Myocyte (in vitro differentiated cells): ENCODE measurements around the gene SYCN. TPM values are rescaled to one million over a fixed set of nuclear protein-coding genes. Genes with fewer than 3 reads are reported as not detected.

ENCODE experiments used
- DNase-seq: peaks from one replicate; pipeline ENCODE4 v3.0.0-alpha.2; 2012; ENCODE audit warnings: low read depth
- total RNA-seq: library from RNA; depleted of rRNA; stranded (reverse); fragments of >200 nt; gene quantifications from 2 replicates; pipeline ENCODE4 v1.2.3, GENCODE V29; 2014

The SYCN gene
- total RNA-seq, 1 donor from 2014 or later = not detected

DNA sequence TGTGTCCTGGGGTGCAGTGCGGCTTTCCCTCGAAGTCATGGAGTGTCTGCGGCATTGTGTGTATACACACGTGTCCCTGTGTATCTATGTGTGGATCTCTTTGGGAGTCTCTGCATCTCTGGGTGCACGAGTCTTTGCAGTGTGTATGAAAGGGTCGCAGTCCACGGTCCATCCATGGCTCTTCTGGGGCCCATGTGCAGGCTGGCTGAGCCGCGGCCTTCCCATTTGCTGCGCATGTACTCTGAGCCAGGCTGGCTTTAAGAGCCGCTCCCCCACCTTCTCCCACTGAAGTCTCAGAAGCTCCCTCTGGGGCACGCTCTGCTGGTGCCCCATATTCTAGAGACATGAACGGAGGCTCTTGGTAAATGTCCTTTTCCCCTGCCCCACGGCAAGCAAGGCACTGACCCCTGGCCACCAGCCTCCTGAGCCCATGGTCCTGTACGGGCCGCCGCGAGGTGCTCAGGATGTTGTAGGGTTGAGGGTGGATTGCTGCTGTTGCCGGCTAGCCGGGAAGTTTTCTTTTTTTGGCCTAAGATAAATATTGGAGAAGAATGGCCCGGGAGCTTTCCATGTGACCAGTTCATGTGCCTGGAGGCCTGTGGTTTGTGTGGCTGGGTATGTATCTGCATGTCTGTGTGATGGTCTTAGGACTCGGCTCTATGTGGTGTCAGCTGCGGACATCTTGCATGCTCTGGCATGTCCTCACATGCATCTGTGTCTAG lies 46.6 kb downstream of the SYCN start:
- peak; percentile 41 for DNase-seq

DNA sequence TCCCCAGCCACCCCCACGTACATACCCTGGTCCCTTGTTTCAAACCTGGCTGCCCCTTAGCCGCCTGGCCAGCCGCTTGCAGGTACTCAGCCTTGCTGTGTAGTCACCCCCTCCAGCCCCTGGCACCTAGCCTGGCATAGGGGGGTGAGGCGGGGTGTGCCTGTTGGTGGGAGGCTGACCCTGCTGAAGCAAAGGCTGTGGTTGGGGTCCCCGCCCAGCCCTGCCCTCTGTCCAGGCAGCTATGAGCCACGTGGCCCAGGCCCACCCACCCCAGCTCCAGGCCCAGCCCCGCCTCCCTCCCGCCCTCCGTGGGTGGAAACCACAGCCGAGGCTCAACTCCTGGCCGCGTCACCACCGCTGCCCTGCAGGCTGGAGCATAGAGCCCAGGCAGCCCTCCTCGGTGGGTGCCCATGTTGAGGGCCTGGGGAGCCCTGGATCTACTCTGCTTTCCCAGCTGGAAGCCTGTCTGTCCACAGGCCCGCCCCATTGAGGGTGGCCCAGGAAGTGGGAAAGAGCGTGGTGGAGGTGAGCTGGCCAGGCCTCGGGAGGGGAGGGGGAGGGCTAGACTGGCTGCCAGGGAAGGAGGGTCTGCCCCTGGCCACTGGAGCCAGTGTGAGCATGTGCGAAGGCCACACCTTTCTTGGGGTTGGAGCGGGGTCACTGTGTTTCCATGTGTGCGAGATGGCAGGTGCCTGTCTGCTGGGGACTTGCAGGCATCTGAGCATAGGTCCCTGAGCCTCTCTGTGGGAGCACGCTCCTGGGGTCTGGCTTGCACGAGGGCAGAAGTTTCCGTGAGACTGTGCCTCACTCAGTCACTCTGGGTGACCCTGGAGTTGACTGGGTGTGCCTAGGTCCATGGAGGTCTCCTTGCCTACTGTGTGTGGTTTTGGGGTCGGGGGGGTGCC lies 47.5 kb downstream of the SYCN start:
- DNase-seq = peak; percentile 10

DNA sequence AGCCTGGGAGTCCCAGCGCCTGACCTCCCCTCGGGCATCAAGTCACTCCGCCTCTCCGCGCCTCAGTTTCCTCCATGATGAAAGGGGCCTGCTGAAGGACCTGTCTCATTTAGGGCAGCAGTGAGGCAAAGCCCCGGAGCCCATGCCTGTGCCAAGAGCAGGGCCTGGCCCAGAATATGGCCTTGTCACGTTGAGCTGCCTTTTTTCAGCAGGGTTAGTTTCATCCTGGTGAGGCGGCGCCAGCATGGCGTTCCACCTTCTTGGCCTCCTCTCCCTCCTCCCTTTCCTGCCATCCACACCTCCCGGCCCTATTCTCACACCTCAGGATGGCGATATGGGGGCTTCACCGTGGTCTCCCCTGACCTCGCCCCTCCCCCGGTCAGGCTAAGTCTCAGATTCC lies 48.3 kb downstream of the SYCN start:
- DNase-seq = no peak

DNA sequence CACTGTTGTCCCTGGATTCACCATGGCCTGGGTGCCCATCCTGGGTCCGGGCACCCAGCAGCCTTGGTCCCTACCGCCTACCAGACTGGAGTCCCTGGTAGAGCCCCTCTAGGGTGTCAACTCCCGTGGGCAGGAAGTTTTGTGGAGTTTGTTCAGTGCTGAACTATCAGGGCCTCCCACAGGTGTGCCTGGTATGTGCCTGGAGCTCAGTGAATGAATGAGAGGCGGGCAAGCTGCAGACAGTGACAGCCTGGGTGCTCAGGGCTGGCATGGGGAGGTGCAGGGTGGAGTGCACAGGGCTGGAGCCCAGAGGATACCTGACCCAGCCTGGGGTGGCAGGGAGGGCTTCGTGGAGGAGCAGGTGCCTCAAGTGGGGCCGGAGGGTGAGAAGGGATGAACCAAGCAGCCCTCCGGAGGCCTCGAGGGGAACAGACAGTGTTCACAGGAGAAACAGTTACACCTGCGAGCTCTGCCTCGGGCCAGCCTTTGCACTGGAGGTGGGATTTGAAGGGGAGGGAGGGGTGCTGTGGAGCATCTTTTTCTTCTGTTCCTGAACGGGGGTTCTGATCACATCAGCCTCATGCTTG lies 48.9 kb downstream of the SYCN start:
- DNase-seq = no peak

DNA sequence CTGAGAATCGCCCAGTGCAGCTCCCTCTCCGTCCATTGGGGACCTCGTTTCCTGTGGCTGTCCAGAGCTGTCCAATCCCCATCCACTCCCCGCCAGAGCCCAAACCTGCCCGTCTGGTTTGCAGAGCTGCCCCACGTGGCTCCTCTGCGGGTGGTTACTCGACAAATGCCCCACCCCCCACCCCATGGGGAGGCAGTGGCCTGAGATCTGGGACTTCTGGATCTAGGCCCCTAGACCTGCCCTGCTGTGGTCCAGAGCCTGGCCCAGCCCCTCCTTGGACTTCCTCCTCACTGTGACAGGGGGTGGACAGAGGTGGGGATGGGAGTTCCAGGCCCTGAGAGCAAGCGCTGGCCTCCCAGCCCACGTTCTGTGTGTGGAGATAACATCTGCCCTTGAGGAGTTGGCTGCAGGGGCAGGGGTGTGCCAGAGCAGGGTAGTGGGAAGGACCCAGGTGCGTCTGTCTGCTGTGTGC lies 49.4 kb downstream of the SYCN start:
- DNase-seq = no peak

GRCh38 chr19:39154100-39154628 lies 49.9 kb downstream of the SYCN start:
- DNase-seq = no peak

Other genes starting within 250 kb of the SYCN start
- gene FBXO17, start 228.5 kb downstream of the SYCN start, total RNA-seq = 21.5 and 22.1 TPM in 2 replicates
- gene FBXO27, start 171.7 kb downstream of the SYCN start, total RNA-seq = 6.8 and 15.5 TPM in 2 replicates
- gene ACP7, start 119.9 kb downstream of the SYCN start, total RNA-seq = not detected in 2 replicates
- gene PAK4, start 78.5 kb downstream of the SYCN start, total RNA-seq = 5.8 and 8.5 TPM in 2 replicates
- gene NCCRP1, start 7.3 kb downstream of the SYCN start, total RNA-seq = not detected in 2 replicates
- gene IFNL3, start 40.7 kb upstream of the SYCN start, total RNA-seq = not detected in 2 replicates
- not detected in 2 replicates for gene IFNL4, start 44.6 kb upstream of the SYCN start, total RNA-seq
- gene IFNL2, start 64.1 kb upstream of the SYCN start, total RNA-seq = not detected in 2 replicates
- gene IFNL1, start 92.1 kb upstream of the SYCN start, total RNA-seq = not detected in 2 replicates
- gene LRFN1, start 116.6 kb upstream of the SYCN start, total RNA-seq = 0.05 and 0.13 TPM in 2 replicates
- not detected in 2 replicates for gene GMFG, start 131.8 kb upstream of the SYCN start, total RNA-seq
- gene SAMD4B, start 138.2 kb upstream of the SYCN start, total RNA-seq = 110 and 138 TPM in 2 replicates
- 37.0 and 39.1 TPM in 2 replicates for gene PAF1, start 186.8 kb upstream of the SYCN start, total RNA-seq
- gene MED29, start 187.1 kb upstream of the SYCN start, total RNA-seq = 28.1 and 29.3 TPM in 2 replicates
- 6.8 and 7.3 TPM in 2 replicates for gene ZFP36, start 202.6 kb upstream of the SYCN start, total RNA-seq
- gene PLEKHG2, start 208.4 kb upstream of the SYCN start, total RNA-seq = 14.3 and 20.6 TPM in 2 replicates
- gene RPS16, start 231.7 kb upstream of the SYCN start, total RNA-seq = 129 and 130 TPM in 2 replicates
- gene SUPT5H, start 241.3 kb upstream of the SYCN start, total RNA-seq = 107 and 124 TPM in 2 replicates